GM21367 (cell line): ENCODE results near the gene SMAD3.

Source experiments
- ATAC-seq: cut with Tn5 transposase; IDR thresholded peaks from one replicate; pipeline ENCODE4 v1.9.1; 2021; ENCODE audit not compliant: unreplicated experiment

SMAD3 gene

GRCh38 chr15:67095912-67096311 lies 30.5 kb downstream of the SMAD3 start:
- no peak for ATAC-seq

GRCh38 chr15:67096546-67097294 lies 31.3 kb downstream of the SMAD3 start:
- ATAC-seq, result no peak

GRCh38 chr15:67097424-67097823 lies 32.0 kb downstream of the SMAD3 start:
- no peak for ATAC-seq

GRCh38 chr15:67097930-67098740 lies 32.7 kb downstream of the SMAD3 start:
- ATAC-seq, result no peak

- ATAC-seq, result no peak
Measured at GRCh38 chr15:67098768-67099282, 33.4 kb downstream of the SMAD3 start.

- no peak for ATAC-seq
Measured at GRCh38 chr15:67100124-67100791, 34.9 kb downstream of the SMAD3 start.

- peak; percentile 44 for ATAC-seq
Measured at GRCh38 chr15:67100801-67101581, 35.6 kb downstream of the SMAD3 start.

- peak; percentile 29 for ATAC-seq
Measured at GRCh38 chr15:67101911-67102598, 36.7 kb downstream of the SMAD3 start.

GRCh38 chr15:67102599-67102929 lies 37.2 kb downstream of the SMAD3 start:
- ATAC-seq, result no peak

GRCh38 chr15:67103021-67103420 lies 37.6 kb downstream of the SMAD3 start:
- no peak for ATAC-seq

GRCh38 chr15:67103432-67103831 lies 38.0 kb downstream of the SMAD3 start:
- no peak for ATAC-seq

- ATAC-seq, result no peak
Measured at GRCh38 chr15:67103869-67104268, 38.5 kb downstream of the SMAD3 start.

- ATAC-seq, result no peak
Measured at GRCh38 chr15:67104510-67104909, 39.1 kb downstream of the SMAD3 start.

GRCh38 chr15:67105065-67105951 lies 39.9 kb downstream of the SMAD3 start:
- ATAC-seq, result no peak

- ATAC-seq, result no peak
Measured at GRCh38 chr15:67105991-67106763, 40.8 kb downstream of the SMAD3 start.

- ATAC-seq, result no peak
Measured at GRCh38 chr15:67106764-67107013, 41.3 kb downstream of the SMAD3 start.

- ATAC-seq, result no peak
Measured at GRCh38 chr15:67107014-67107812, 41.8 kb downstream of the SMAD3 start.
